HG02588 (cell line): ENCODE results near the gene IQGAP3.

Experiments
- ATAC-seq: cut with Tn5 transposase; IDR thresholded peaks from one replicate; pipeline ENCODE4 v1.9.1; 2021; ENCODE audit warnings: mild to moderate bottlenecking, moderate library complexity; ENCODE audit not compliant: unreplicated experiment

IQGAP3 gene

GRCh38 chr1:156543066-156543465 is 29.3 kb downstream of the IQGAP3 start:
- no peak for ATAC-seq

- ATAC-seq = no peak
These were observed 31.4 kb downstream of the IQGAP3 start for GRCh38 chr1:156540955-156541354.

- ATAC-seq = no peak
These were observed 32.5 kb downstream of the IQGAP3 start for GRCh38 chr1:156539818-156540355.

GRCh38 chr1:156538711-156539440 is 33.5 kb downstream of the IQGAP3 start:
- no peak for ATAC-seq

GRCh38 chr1:156537027-156537426 is 35.3 kb downstream of the IQGAP3 start:
- ATAC-seq = no peak

GRCh38 chr1:156534424-156535060 is 37.8 kb downstream of the IQGAP3 start:
- no peak for ATAC-seq

- ATAC-seq = no peak
These were observed 38.7 kb downstream of the IQGAP3 start for GRCh38 chr1:156533568-156534220.

GRCh38 chr1:156532374-156532773 is 40.0 kb downstream of the IQGAP3 start:
- ATAC-seq = no peak

GRCh38 chr1:156530006-156530405 is 42.4 kb downstream of the IQGAP3 start:
- no peak for ATAC-seq

GRCh38 chr1:156528875-156529425 is 43.4 kb downstream of the IQGAP3 start:
- ATAC-seq = no peak

GRCh38 chr1:156528231-156528630 is 44.1 kb downstream of the IQGAP3 start:
- no peak for ATAC-seq

- ATAC-seq = no peak
These were observed 44.8 kb downstream of the IQGAP3 start for GRCh38 chr1:156527584-156527983.

GRCh38 chr1:156525856-156526489 is 46.4 kb downstream of the IQGAP3 start:
- no peak for ATAC-seq

GRCh38 chr1:156525071-156525501 is 47.3 kb downstream of the IQGAP3 start:
- ATAC-seq = no peak

GRCh38 chr1:156524481-156524869 is 47.9 kb downstream of the IQGAP3 start:
- no peak for ATAC-seq

- no peak for ATAC-seq
These were observed 48.4 kb downstream of the IQGAP3 start for GRCh38 chr1:156523801-156524480.

GRCh38 chr1:156522443-156522970 is 49.9 kb downstream of the IQGAP3 start:
- no peak for ATAC-seq

- no peak for ATAC-seq
These were observed 54.6 kb downstream of the IQGAP3 start for GRCh38 chr1:156517748-156518147.

- ATAC-seq = no peak
These were observed 55.5 kb downstream of the IQGAP3 start for GRCh38 chr1:156516821-156517220.

- no peak for ATAC-seq
These were observed 56.4 kb downstream of the IQGAP3 start for GRCh38 chr1:156515956-156516355.
